ENCODE data around the gene MGAT4D. TPM values are rescaled to one million over a fixed set of nuclear protein-coding genes. Genes with fewer than 3 reads are reported as not detected.

MGAT4D gene
- not detected for total RNA-seq (2021; ENCODE audit: unreplicated experiment)
- polyA plus RNA-seq (2012), result not detected in 2 replicates
- Bru-seq, nascent RNA, result percentile 5 among the genes with signal in this experiment
- percentile 2 among the genes with signal in this experiment for BruChase-seq, experiment 1, labeled RNA remaining after a 6-hour chase
- BruChase-seq, experiment 2, labeled RNA remaining after a 2-hour chase, result percentile 7 among the genes with signal in this experiment
- long read RNA-seq, result 0 reads

- Histone ChIP-seq H3K4me3 (replicated peaks in 1 of 2; ENCODE audit: low read depth in 1 of 2, low read length in 2 of 2) (no peak within 1 kb of the TSS), H3K4me1 (ENCODE audit: control insufficient read depth in 1 of 2, insufficient read depth in 2 of 2, low read length in 2 of 2) (no peaks in the 10 kb centered on the region), H2AFZ (ENCODE audit: low read depth, low read length, poor library complexity, severe bottlenecking) (no peak within 1 kb of the TSS), H3K9me2 (ENCODE audit: insufficient read depth) (no peaks in the 10 kb centered on the region), H3K36me3 (ENCODE audit: control insufficient read depth in 1 of 2, insufficient read depth in 2 of 2, low read length in 2 of 2) (no peaks in the 10 kb centered on the region), H3K27ac (ENCODE audit: low read depth, low read length) (no peak within 1 kb of the TSS), H4K20me1 (ENCODE audit: insufficient read depth) (no peaks in the 10 kb centered on the region), H3K9ac (ENCODE audit: low read length) (no peak within 1 kb of the TSS), H3K9me3 (ENCODE audit: control insufficient read depth in 1 of 2, insufficient read depth in 1 of 2, low read depth in 1 of 2, low read length in 2 of 2) (no peaks in the 10 kb centered on the region), H3K27me3 (ENCODE audit: insufficient read depth, low read length) (no peaks in the 10 kb centered on the region), H3K79me2 (ENCODE audit: insufficient read depth, low read length) (no peaks in the 10 kb centered on the region), H3K4me2 (ENCODE audit: low read length) (no peak within 1 kb of the TSS)
- POLR2A ChIA-PET, result no interaction called here
- CTCF ChIA-PET, result no interaction called here
- ATAC-seq (no peak), DNase-seq (ENCODE audit: low read depth, low spot score) (no peak)
- TF ChIP-seq ZBTB33 (IDR thresholded peaks at IDR 0.05; ENCODE audit: extremely low read depth, insufficient replicate concordance, low read length), result no peak
- no peak for TF ChIP-seq JUND (IDR thresholded peaks at IDR 0.05)
- no peak for TF ChIP-seq SP1 (IDR thresholded peaks at IDR 0.05; ENCODE audit: low read depth)
- no peak for TF ChIP-seq CBX3 (IDR thresholded peaks at IDR 0.05; ENCODE audit: low read depth)
- no peak for TF ChIP-seq REST (IDR thresholded peaks at IDR 0.05; ENCODE audit: low read depth)
- TF ChIP-seq SIN3A (IDR thresholded peaks at IDR 0.05; ENCODE audit: low read depth), result no peak
- TF ChIP-seq TCF7L2 (IDR thresholded peaks at IDR 0.05; ENCODE audit: borderline replicate concordance, extremely low read depth, insufficient read depth, insufficient read length), result no peak
- no peak for TF ChIP-seq POLR2AphosphoS5 (IDR thresholded peaks at IDR 0.05; ENCODE audit: low read depth, low read length)
- no peak for TF ChIP-seq SRF (IDR thresholded peaks at IDR 0.05; ENCODE audit: low read depth)
- no peak for TF ChIP-seq ZFX (IDR thresholded peaks at IDR 0.05)
- no peak for TF ChIP-seq POLR2A (IDR thresholded peaks at IDR 0.05; ENCODE audit: borderline replicate concordance, extremely low read depth, insufficient read depth, insufficient read length)
- RAD21 ChIA-PET (ENCODE audit: low non-redundant PET in 1 of 2, low total read pairs in 2 of 2, uncharacterized antibody in 2 of 2, unreplicated experiment in 2 of 2), result no interaction called here
- no TSS peak for BruUV-seq (replicated peaks)
- intact Hi-C loops (cut with micrococcal nuclease), result no loop called here
Observed at GRCh38 chr4:140497747-140498636, at the start of gene MGAT4D. TSS of gene MGAT4D (minus strand) at chr4:140498293. CDS start at chr4:140498222, 71 bp downstream.

Measured in HCT116 (cell line).